HL-60 (cell line): ENCODE measurements around the gene SLC4A1.

Source experiments
- CTCF ChIP-seq: IDR thresholded peaks from one replicate; pipeline ENCODE4 v1.5.1; 2011; ENCODE audit warnings: low read length, control low read depth, inconsistent platforms; ENCODE audit not compliant: insufficient read depth
- GABPA ChIP-seq: IDR thresholded peaks from 2 replicates; pipeline ENCODE4 v1.6.1; 2012; ENCODE audit warnings: low read depth
- POLR2AphosphoS5 ChIP-seq: IDR thresholded peaks from 2 replicates; pipeline ENCODE4 v1.6.1; 2012; ENCODE audit warnings: low read depth
- REST ChIP-seq: IDR thresholded peaks from 2 replicates; pipeline ENCODE4 v1.6.1; 2012; ENCODE audit warnings: low read depth; ENCODE audit not compliant: insufficient replicate concordance
- SPI1 ChIP-seq: IDR thresholded peaks from 2 replicates; pipeline ENCODE4 v1.6.1; 2012; ENCODE audit warnings: low read depth, mild to moderate bottlenecking, borderline replicate concordance

GRCh38 chr17:44267165-44267455 is 825 bp downstream of the SLC4A1 start:
- TF ChIP-seq CTCF (no peak), POLR2AphosphoS5 (no peak), REST (no peak), SPI1 (no peak), GABPA (no peak)
